Heart left ventricle (tissue), 13 donors: Measurements from ENCODE around the gene RFX3.

ENCODE experiments used
- POLR2A ChIP-seq, 2 donors: fragments of 450-650 bp; IDR thresholded peaks; one replicate each; pipeline ENCODE4 v1.6.1; 2017; ENCODE audit warnings: antibody characterized with exemption in 2 of 2, mild to moderate bottlenecking in 2 of 2, moderate library complexity in 2 of 2
- TF ChIP-seq, protein P1 (sequence below), 12 donors: fragments of 200-600 bp; sonication (generic) in 4 of 12; IDR thresholded peaks; one replicate each; pipeline versions ENCODE4 v1.5.0 to v1.8.0; 2018 to 2022; ENCODE audit warnings: antibody characterized with exemption in 12 of 12, mild to moderate bottlenecking in 5 of 12
- donor health status: ischemic (EF 13 %, LVEDD 7.1; RV severe dilation, severe dysfunction).
- donor health status: DM: no; HTN: yes; CAD: no.
- donor health status: DM: no; HTN: no; CAD: no.
- donor health status: ischemic (EF 25% LVEDD 6.9; RV normal size, moderate dysfunction).
- donor health status: ischemic (EF 25% LVEDD 5.7; RV mildly dilated, moderate dysfunction).
- donor health status: ischemic (EF 35%, LVEDD 5.7; RV mildly dilated, moderate dysfunction).
- donor health status: nonischemic (EF 11% LVEDD 7.7; RV severe dilation, severe dysfunction).
- donor health status: DM: yes; HTN: yes; CAD: no.
- donor health status: PGD.
- donor health status: ischemic (EF 29% LVEDD 5.4; RV normal size, mild dysfunction).
- donor health status: nonischemic (EF 23%, LVEDD 6.1; RV moderate dilation, normal function).

DNA sequence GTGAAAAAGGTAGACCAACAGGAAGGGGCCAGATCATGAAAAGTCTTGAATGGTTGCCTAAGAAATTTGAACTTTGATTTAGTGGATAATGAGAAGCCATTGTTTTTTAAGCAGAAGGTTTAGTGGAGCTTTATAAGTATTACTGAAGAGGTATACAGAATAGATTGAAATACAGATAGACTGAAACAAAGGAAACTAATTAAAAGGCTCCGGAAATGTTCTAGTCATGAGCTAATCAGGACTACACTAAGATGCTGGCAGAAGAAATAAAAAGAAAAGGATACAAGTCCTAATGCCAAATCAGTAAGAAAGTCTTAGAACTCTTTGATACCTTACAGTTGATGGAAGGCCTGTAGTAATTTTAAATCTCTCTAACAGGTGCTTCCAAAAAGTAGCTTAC is 45.7 kb upstream of the RFX3 start:
- TF ChIP-seq, protein P1, sequence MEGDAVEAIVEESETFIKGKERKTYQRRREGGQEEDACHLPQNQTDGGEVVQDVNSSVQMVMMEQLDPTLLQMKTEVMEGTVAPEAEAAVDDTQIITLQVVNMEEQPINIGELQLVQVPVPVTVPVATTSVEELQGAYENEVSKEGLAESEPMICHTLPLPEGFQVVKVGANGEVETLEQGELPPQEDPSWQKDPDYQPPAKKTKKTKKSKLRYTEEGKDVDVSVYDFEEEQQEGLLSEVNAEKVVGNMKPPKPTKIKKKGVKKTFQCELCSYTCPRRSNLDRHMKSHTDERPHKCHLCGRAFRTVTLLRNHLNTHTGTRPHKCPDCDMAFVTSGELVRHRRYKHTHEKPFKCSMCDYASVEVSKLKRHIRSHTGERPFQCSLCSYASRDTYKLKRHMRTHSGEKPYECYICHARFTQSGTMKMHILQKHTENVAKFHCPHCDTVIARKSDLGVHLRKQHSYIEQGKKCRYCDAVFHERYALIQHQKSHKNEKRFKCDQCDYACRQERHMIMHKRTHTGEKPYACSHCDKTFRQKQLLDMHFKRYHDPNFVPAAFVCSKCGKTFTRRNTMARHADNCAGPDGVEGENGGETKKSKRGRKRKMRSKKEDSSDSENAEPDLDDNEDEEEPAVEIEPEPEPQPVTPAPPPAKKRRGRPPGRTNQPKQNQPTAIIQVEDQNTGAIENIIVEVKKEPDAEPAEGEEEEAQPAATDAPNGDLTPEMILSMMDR (IDR thresholded peaks at IDR 0.05): no peak
- TF ChIP-seq POLR2A (IDR thresholded peaks at IDR 0.05): no peak
